A673 (cell line): Measurements from ENCODE around the gene ARPC1B. TPM values are rescaled to one million over a fixed set of nuclear protein-coding genes. Genes with fewer than 3 reads are reported as not detected.

Experiments used
- BruUV-seq: library from RNA; stranded (reverse); fragments of 400-500 nt; replicated peaks from 2 replicates; lab custom pipeline; 2021; lab: Mats Ljungman, UMichigan
- CTCF ChIA-PET: fragments of 300-600 bp; sonication (Branson Sonifier 250); formaldehyde crosslinking; loops from one replicate; lab custom pipeline; 2022; ENCODE audit warnings: antibody characterized with exemption; lab: Charles Lee
- POLR2A ChIA-PET: fragments of 300-600 bp; sonication (Branson Sonifier 250); formaldehyde crosslinking; loops from one replicate; lab custom pipeline; 2022; ENCODE audit warnings: antibody characterized with exemption; ENCODE audit not compliant: low non-redundant PET; lab: Charles Lee
- DNase-seq: peaks from one replicate; pipeline ENCODE4 v3.0.0-alpha.2; 2015; ENCODE audit warnings: low spot score
- H3K27ac ChIP-seq: fragments of 200-600 bp; sonication (generic); 2 replicates; pipeline ENCODE4 v1.5.1; 2016; ENCODE audit warnings: mixed run types, low read depth, mild to moderate bottlenecking, mixed read lengths, antibody characterized with exemption, low read length; ENCODE audit not compliant: poor library complexity, severe bottlenecking
- H3K27me3 ChIP-seq: fragments of 200-600 bp; sonication (generic); replicated peaks from 2 replicates; pipeline ENCODE4 v1.6.1; 2017; ENCODE audit warnings: mixed run types, low read depth, mild to moderate bottlenecking, mixed read lengths, antibody characterized with exemption, low read length; ENCODE audit not compliant: insufficient read depth, poor library complexity
- H3K36me3 ChIP-seq: fragments of 200-600 bp; sonication (generic); 2 replicates; pipeline ENCODE4 v1.6.1; 2016; ENCODE audit warnings: mixed run types, mild to moderate bottlenecking, mixed read lengths, antibody characterized with exemption, low read length; ENCODE audit not compliant: insufficient read depth, poor library complexity, severe bottlenecking
- H3K4me1 ChIP-seq: fragments of 200-600 bp; sonication (generic); 2 replicates; pipeline ENCODE4 v1.6.1; 2017; ENCODE audit warnings: mixed run types, mild to moderate bottlenecking, mixed read lengths, antibody characterized with exemption, low read length; ENCODE audit not compliant: insufficient read depth, poor library complexity, severe bottlenecking
- H3K4me3 ChIP-seq: fragments of 200-600 bp; sonication (generic); 2 replicates; pipeline ENCODE4 v1.5.1; 2016; ENCODE audit warnings: low read depth, mixed run types, mild to moderate bottlenecking, mixed read lengths, low read length; ENCODE audit not compliant: poor library complexity, severe bottlenecking
- H3K9me3 ChIP-seq: fragments of 200-600 bp; sonication (generic); 2 replicates; pipeline ENCODE4 v1.6.1; 2016; ENCODE audit warnings: mixed run types, low read depth, mild to moderate bottlenecking, mixed read lengths, antibody characterized with exemption, low read length; ENCODE audit not compliant: poor library complexity, severe bottlenecking
- CTCF ChIP-seq: fragments of 300-800, 200-600 bp; sonication (generic); conservative IDR thresholded peaks from 2 replicates; pipeline ENCODE4 v1.5.1; 2017; ENCODE audit warnings: low read depth, mild to moderate bottlenecking, antibody characterized with exemption, low read length, moderate library complexity, mixed read lengths
- EZH2 ChIP-seq: fragments of 200-600 bp; sonication (generic); IDR thresholded peaks from 2 replicates; pipeline ENCODE4 v1.6.1; 2017; ENCODE audit warnings: borderline replicate concordance, low read depth, mild to moderate bottlenecking, mixed read lengths, antibody characterized with exemption, low read length; ENCODE audit not compliant: poor library complexity, severe bottlenecking
- intact Hi-C: fragments of 100-400 bp; cut with micrococcal nuclease; formaldehyde crosslinking; loops from one replicate; pipeline ENCODE4 v1.10.0; 2022; ENCODE audit not compliant: unreplicated experiment
- total RNA-seq: library from RNA; stranded (reverse); gene quantifications from 2 replicates; pipeline ENCODE4 v1.2.3, GENCODE V29; 2021

ARPC1B gene
- total RNA-seq, 1 experiment from 2014 or later = 29.9 TPM

- H3K4me1 ChIP-seq = peaks cover 3% of the 10 kb centered on the region
- ChIA-PET CTCF (no interaction called here), POLR2A (no interaction called here)
- intact Hi-C loops = no loop called here
- DNase-seq = no peak
- BruUV-seq = no TSS peak
- no peak overlapping the region for H3K4me3 ChIP-seq
- H3K27me3 ChIP-seq = no peaks in the 10 kb centered on the region
- H3K36me3 ChIP-seq = peaks cover 12% of the 10 kb centered on the region
- H3K9me3 ChIP-seq = no peaks in the 10 kb centered on the region
- no peak for TF ChIP-seq EZH2
- TF ChIP-seq CTCF = no peak
- H3K27ac ChIP-seq = no peak overlapping the region
Observed at GRCh38 chr7:99369767-99370391, 4.7 kb upstream of the ARPC1B start.

- ChIA-PET POLR2A (no interaction called here), CTCF (no interaction called here)
- no peak for DNase-seq
- Histone ChIP-seq H3K27ac (no peak overlapping the region), H3K4me1 (peaks cover 6% of the 10 kb centered on the region), H3K4me3 (no peak overlapping the region), H3K27me3 (no peaks in the 10 kb centered on the region), H3K36me3 (peaks cover 4% of the 10 kb centered on the region), H3K9me3 (no peaks in the 10 kb centered on the region)
- intact Hi-C loops = no loop called here
- no TSS peak for BruUV-seq
- no peak for TF ChIP-seq EZH2
- TF ChIP-seq CTCF = no peak
Observed at GRCh38 chr7:99371376-99371920, 3.1 kb upstream of the ARPC1B start.

GRCh38 chr7:99372275-99373090 lies 2.0 kb upstream of the ARPC1B start:
- BruUV-seq = no TSS peak
- intact Hi-C loops = no loop called here
- TF ChIP-seq CTCF = no peak
- TF ChIP-seq EZH2 = no peak
- ChIA-PET CTCF (interaction anchor here (1.0 kb wide), 1 partner anchor 124 kb away, joined by 5 read pairs; no protein-coding TSS in a partner anchor), POLR2A (no interaction called here)
- Histone ChIP-seq H3K9me3 (no peaks in the 10 kb centered on the region), H3K4me3 (no peak overlapping the region), H3K27ac (no peak overlapping the region), H3K36me3 (no peaks in the 10 kb centered on the region), H3K27me3 (no peaks in the 10 kb centered on the region), H3K4me1 (peaks cover 2% of the 10 kb centered on the region)
- no peak for DNase-seq
